Hippocampal formation (tissue), 2 donors: Measurements from ENCODE around the gene BLACAT1.
A peak's percentile ranks its signal among the peaks of the same experiment; 100 is the strongest.

Experiments used
- DNase-seq, 2 donors: peaks; one replicate each; lab custom pipeline; 2025; lab: John Stamatoyannopoulos, UW

The BLACAT1 gene

GRCh38 chr1:205455581-205456382, at the start of gene BLACAT1:
Gene BLACAT1, minus strand, starts transcription at chr1:205456045.
- DNase-seq = no peak

- no peak for DNase-seq
Measured at GRCh38 chr1:205505076-205505729, 49.4 kb upstream of the BLACAT1 start.

- peak; percentile 88 to 91 for DNase-seq
Measured at GRCh38 chr1:205504311-205505075, 48.6 kb upstream of the BLACAT1 start, which contains the start of gene CDK18. Gene CDK18, plus strand, starts transcription at chr1:205504669. Its CDS starts 18,499 bp downstream, at chr1:205523168.

GRCh38 chr1:205502992-205503391, 47.1 kb upstream of the BLACAT1 start:
- DNase-seq = no peak

GRCh38 chr1:205502111-205502810, 46.4 kb upstream of the BLACAT1 start:
- no peak for DNase-seq

GRCh38 chr1:205500240-205501233, 44.7 kb upstream of the BLACAT1 start:
- DNase-seq = no peak

- DNase-seq = no peak
Measured at GRCh38 chr1:205499789-205500188, 43.9 kb upstream of the BLACAT1 start.

GRCh38 chr1:205497351-205497750, 41.5 kb upstream of the BLACAT1 start:
- no peak for DNase-seq

- no peak for DNase-seq
Measured at GRCh38 chr1:205496661-205497060, 40.8 kb upstream of the BLACAT1 start.

GRCh38 chr1:205495237-205495823, 39.5 kb upstream of the BLACAT1 start:
- no peak for DNase-seq

- DNase-seq = no peak
Measured at GRCh38 chr1:205494115-205494514, 38.3 kb upstream of the BLACAT1 start.

GRCh38 chr1:205493241-205494085, 37.6 kb upstream of the BLACAT1 start:
- no peak for DNase-seq

- DNase-seq = no peak
Measured at GRCh38 chr1:205492774-205493173, 36.9 kb upstream of the BLACAT1 start.

GRCh38 chr1:205492201-205492667, 36.4 kb upstream of the BLACAT1 start:
- no peak for DNase-seq

- no peak for DNase-seq
Measured at GRCh38 chr1:205491794-205492193, 35.9 kb upstream of the BLACAT1 start.

GRCh38 chr1:205488074-205488723, 32.4 kb upstream of the BLACAT1 start:
- DNase-seq = peak; percentile 60 to 65

GRCh38 chr1:205486258-205486657, 30.4 kb upstream of the BLACAT1 start:
- no peak for DNase-seq
